NCI-H2107 treated with DMSO at 0.1 percent for 48 hours (cell line): Measurements from ENCODE around the gene PBLD.

Experiments
- DNase-seq: peaks from one replicate; lab custom pipeline; 2025; ENCODE audit not compliant: unreplicated experiment; lab: John Stamatoyannopoulos, UW

Gene PBLD

DNA sequence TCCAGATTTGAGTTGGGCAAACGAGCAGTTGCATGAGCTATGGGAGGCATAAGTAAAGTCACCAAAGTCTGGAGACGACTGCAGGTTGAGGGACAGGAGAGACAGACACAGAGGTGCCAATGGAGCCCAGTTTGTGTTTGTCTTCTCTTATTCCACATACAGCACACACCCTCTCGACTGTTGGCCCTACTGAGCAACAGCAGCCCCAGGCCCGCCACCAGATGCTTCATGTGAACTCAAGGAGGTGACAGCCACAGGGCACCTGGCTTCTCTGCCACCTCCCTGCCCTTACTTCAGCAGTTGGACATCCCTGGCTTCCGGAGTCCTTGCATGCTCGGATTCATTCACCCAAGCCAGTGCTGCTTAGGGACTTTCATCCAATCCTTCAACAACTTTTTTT is 94.4 kb downstream of the PBLD start:
- no peak for DNase-seq

DNA sequence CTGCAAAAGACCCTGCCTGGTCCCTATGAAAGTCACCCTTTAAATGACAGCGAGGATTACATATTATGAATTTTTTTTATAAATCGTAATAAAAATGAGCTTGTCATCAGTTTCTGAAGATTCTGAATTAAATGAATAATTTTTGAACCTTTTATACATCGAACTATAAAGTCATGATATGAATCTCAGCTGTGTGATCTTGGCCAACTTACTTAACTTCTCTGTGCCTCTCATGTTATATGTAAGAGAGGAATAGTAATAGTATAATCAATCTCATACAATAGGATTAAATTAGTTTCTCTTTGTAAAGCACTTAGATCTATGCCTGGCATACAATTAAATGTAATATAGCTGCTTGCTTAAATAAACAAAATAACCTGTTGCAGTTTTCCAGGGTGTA is 95.6 kb downstream of the PBLD start:
- no peak for DNase-seq

DNA sequence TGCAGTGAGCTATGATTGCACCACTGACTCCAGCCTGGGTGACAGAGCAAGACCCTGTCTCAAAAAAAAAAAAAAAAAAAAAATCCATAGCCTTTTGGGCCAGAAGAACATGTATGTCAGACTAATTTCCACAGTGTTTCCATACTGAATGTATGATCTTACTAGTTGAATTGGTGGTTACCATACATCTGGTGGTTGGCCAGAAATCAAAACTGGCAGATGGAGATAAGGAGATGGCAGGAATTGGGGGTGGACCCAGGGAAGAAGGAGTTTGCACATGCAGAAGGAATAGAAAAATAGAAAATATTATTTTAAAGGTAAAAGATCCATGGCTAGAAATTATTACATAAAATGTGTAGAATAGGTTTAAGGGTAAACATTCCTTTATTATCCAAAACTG is 97.1 kb downstream of the PBLD start:
- DNase-seq = no peak

DNA sequence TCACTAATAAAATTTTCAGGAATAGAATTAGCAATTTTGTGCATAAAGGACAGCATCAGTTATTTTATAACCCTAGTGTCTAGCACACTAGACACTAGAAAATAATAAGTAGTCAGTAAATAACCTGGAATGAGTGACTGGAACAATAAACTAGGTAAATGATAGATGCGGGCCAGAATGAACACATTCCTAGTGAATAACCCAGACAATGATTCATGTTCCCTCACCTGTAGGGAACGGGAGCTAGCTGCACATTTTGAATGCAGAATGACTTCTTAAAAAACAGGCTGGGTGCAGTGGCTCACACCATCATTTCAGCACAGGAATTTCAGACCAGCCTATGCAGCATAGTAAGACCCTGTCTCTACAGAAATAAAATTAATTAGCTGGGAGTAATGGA is 97.6 kb downstream of the PBLD start:
- no peak for DNase-seq

- DNase-seq = no peak
Observed at GRCh38 chr10:68233046-68233445, 99.7 kb downstream of the PBLD start.
